GM12878 (cell line): ENCODE results near the gene MRPL42. TPM values are rescaled to one million over a fixed set of nuclear protein-coding genes. Genes with fewer than 3 reads are reported as not detected.

Experiments used
- ATAC-seq: fragments of 200-7000 bp; cut with Tn5 transposase; 3 replicates; pipeline ENCODE4 v1.9.1; 2020; ENCODE audit warnings: mild to moderate bottlenecking, moderate library complexity
- BruUV-seq: library from RNA; stranded (reverse); fragments of 400-500 nt; replicated peaks from 2 replicates; lab custom pipeline; 2021; lab: Mats Ljungman, UMichigan
- CTCF ChIA-PET: fragments of 300-600 bp; sonication (Branson Sonifier 250); formaldehyde crosslinking; extraction: SDS; loops from one replicate; lab custom pipeline; 2021; ENCODE audit warnings: inconsistent platforms; lab: Yijun Ruan, JAX
- POLR2A ChIA-PET: fragments of 350-600 bp; formaldehyde crosslinking; extraction: SDS; loops from one replicate; lab custom pipeline; 2021; ENCODE audit warnings: inconsistent platforms; lab: Charles Lee
- RAD21 ChIA-PET: fragments of 300-600 bp; sonication (Branson Sonifier 250); formaldehyde crosslinking; loops from one replicate; lab custom pipeline; 2023; ENCODE audit warnings: antibody characterized with exemption; ENCODE audit not compliant: unreplicated experiment; lab: Charles Lee
- SMC1A ChIA-PET: fragments of 300-600 bp; sonication (Branson Sonifier 250); formaldehyde crosslinking; loops from one replicate; lab custom pipeline; 2023; ENCODE audit not compliant: unreplicated experiment, uncharacterized antibody; lab: Charles Lee
- DNase-seq: peaks from one replicate; pipeline ENCODE4 v3.0.0-alpha.2; 2011; ENCODE audit warnings: low read depth, low spot score
- FAIRE-seq: peaks from 3 replicates; lab custom pipeline; 2011; peaks lifted over from hg19 to GRCh38; lab: Jason Lieb, UNC
- H2AFZ ChIP-seq: 2 replicates; pipeline ENCODE4 v1.6.0; 2011; ENCODE audit warnings: low read depth, low read length, control low read depth; ENCODE audit not compliant: control insufficient read depth
- H3K27ac ChIP-seq: 2 replicates; pipeline ENCODE4 v1.5.1; 2011; ENCODE audit warnings: control low read depth; ENCODE audit not compliant: control insufficient read depth, insufficient read depth
- H3K27me3 ChIP-seq, 2 experiments: replicated peaks in 1 of 2; 2 replicates each; pipeline versions ENCODE4 v1.6.0 to v1.6.1; 2011; ENCODE audit warnings: low read length in 1 of 2; ENCODE audit not compliant: control insufficient read depth in 2 of 2, insufficient read depth in 2 of 2
- H3K36me3 ChIP-seq, 2 experiments: 2 replicates each; pipeline ENCODE4 v1.5.1; 2011; ENCODE audit warnings: low read length in 1 of 2; ENCODE audit not compliant: control insufficient read depth in 2 of 2, insufficient read depth in 2 of 2
- H3K4me1 ChIP-seq: 2 replicates; pipeline ENCODE4 v1.6.1; 2011; ENCODE audit warnings: mild to moderate bottlenecking, low read length, moderate library complexity, mixed read lengths; ENCODE audit not compliant: control insufficient read depth, insufficient read depth
- H3K4me2 ChIP-seq: 2 replicates; pipeline ENCODE4 v1.6.0; 2011; ENCODE audit warnings: control low read depth; ENCODE audit not compliant: control insufficient read depth, insufficient read depth
- H3K4me3 ChIP-seq: fragments of 200-600 bp; sonication (generic); 2 replicates; pipeline ENCODE4 v1.5.1; 2016
- H3K79me2 ChIP-seq: 2 replicates; pipeline ENCODE4 v1.6.0; 2011; ENCODE audit warnings: low read length; ENCODE audit not compliant: control insufficient read depth, insufficient read depth
- H3K9ac ChIP-seq: 2 replicates; pipeline ENCODE4 v1.8.0; 2011; ENCODE audit warnings: low read length, control low read depth, mixed read lengths; ENCODE audit not compliant: control insufficient read depth, insufficient read depth
- H3K9me3 ChIP-seq: replicated peaks from 3 replicates; pipeline ENCODE4 v1.5.1; 2011; ENCODE audit warnings: mild to moderate bottlenecking, low read length; ENCODE audit not compliant: control insufficient read depth, insufficient read depth
- H4K20me1 ChIP-seq: 2 replicates; pipeline ENCODE4 v1.6.0; 2011; ENCODE audit not compliant: control insufficient read depth, insufficient read depth
- GABPA ChIP-seq: IDR thresholded peaks from 2 replicates; pipeline ENCODE4 v1.6.1; 2014; ENCODE audit warnings: antibody characterized with exemption, low read depth, mild to moderate bottlenecking, inconsistent platforms
- IRF3 ChIP-seq: fragments of 450-650 bp; IDR thresholded peaks from 2 replicates; pipeline ENCODE4 v1.6.1; 2014; ENCODE audit warnings: mild to moderate bottlenecking
- JUND ChIP-seq: IDR thresholded peaks from 2 replicates; pipeline ENCODE4 v1.6.1; 2012; ENCODE audit warnings: low read depth, mild to moderate bottlenecking, low read length, improper control_type of control experiment, moderate library complexity
- MEF2A ChIP-seq: IDR thresholded peaks from 2 replicates; pipeline ENCODE4 v1.6.1; 2011; ENCODE audit warnings: low read depth, mild to moderate bottlenecking, low read length, moderate library complexity; ENCODE audit not compliant: insufficient read depth
- MXI1 ChIP-seq: fragments of 150-350 bp; IDR thresholded peaks from 2 replicates; pipeline ENCODE4 v1.6.1; 2011; ENCODE audit warnings: low read depth, mild to moderate bottlenecking, inconsistent platforms, low read length, improper control_type of control experiment
- NFIC ChIP-seq: IDR thresholded peaks from 2 replicates; pipeline ENCODE4 v1.6.1; 2012; ENCODE audit warnings: low read depth, mild to moderate bottlenecking, inconsistent platforms, low read length, moderate library complexity
- RELA ChIP-seq: fragments of 450-650 bp; IDR thresholded peaks from 2 replicates; pipeline ENCODE4 v1.8.0; 2014; ENCODE audit warnings: borderline replicate concordance; ENCODE audit not compliant: partially characterized antibody
- RELB ChIP-seq: fragments of 450-650 bp; IDR thresholded peaks from 2 replicates; pipeline ENCODE4 v1.6.1; 2017; ENCODE audit warnings: low read depth, mild to moderate bottlenecking, moderate library complexity
- SRF ChIP-seq, 2 experiments: IDR thresholded peaks; 2 replicates each; pipeline ENCODE4 v1.6.1; 2011; ENCODE audit warnings: low read depth in 2 of 2, low read length in 2 of 2, mild to moderate bottlenecking in 1 of 2, moderate library complexity in 1 of 2
- SUPT20H ChIP-seq: IDR thresholded peaks from 2 replicates; pipeline ENCODE4 v1.6.1; 2011; ENCODE audit warnings: low read depth, mild to moderate bottlenecking, low read length, moderate library complexity, borderline replicate concordance; ENCODE audit not compliant: control insufficient read depth
- TAF1 ChIP-seq: IDR thresholded peaks from 2 replicates; pipeline ENCODE4 v1.6.1; 2011; ENCODE audit warnings: mild to moderate bottlenecking, low read depth, low read length, borderline replicate concordance
- USF2 ChIP-seq: IDR thresholded peaks from 2 replicates; pipeline ENCODE4 v1.6.1; 2011; ENCODE audit warnings: low read depth, low read length, improper control_type of control experiment, borderline replicate concordance
- ZBED1 ChIP-seq: IDR thresholded peaks from 2 replicates; pipeline ENCODE4 v1.6.1; 2016; ENCODE audit warnings: borderline replicate concordance
- in situ Hi-C: fragments of 300-500 bp; cut with MboI; formaldehyde crosslinking; loops from 9 replicates; pipeline ENCODE4 v1.14.3; 2018; ENCODE audit warnings: mixed read lengths
- intact Hi-C: fragments of 100-400 bp; cut with micrococcal nuclease; formaldehyde crosslinking; loops from one replicate; pipeline ENCODE4 v1.14.2; 2022; ENCODE audit not compliant: unreplicated experiment
- polyA plus RNA-seq, 11 experiments: library from polyadenylated mRNA; depleted of rRNA in 4 of 11; unstranded in 6 of 11; stranded (reverse) in 5 of 11; fragments of >200 nt; fragmentation: Nextera tagmentation in 4 of 11; fragmentation: Illumina TruSeq in 1 of 11; extraction: Ambion mirVana in 4 of 11; extraction: Trizol in 1 of 11; gene quantifications; 1 replicate in 1 of 11; 2 replicates in 10 of 11; pipeline versions ENCODE4 v1.2.1 to v1.2.3, GENCODE V29; 2011 to 2016; ENCODE audit warnings: inconsistent platforms in 2 of 11, missing spikeins in 2 of 11, low read depth in 1 of 11
- total RNA-seq, 4 experiments: library from RNA; depleted of rRNA in 3 of 4; stranded (reverse); fragments of >200 nt in 3 of 4; fragmentation: Illumina TruSeq in 1 of 4; extraction: Trizol in 1 of 4; gene quantifications; 2 replicates each; pipeline versions ENCODE4 v1.2.1 to v1.2.3, GENCODE V29; 2013 to 2021

The MRPL42 gene
- total and polyA plus RNA-seq, 10 of the 15 experiments (the other 5 are each of a cell fraction or from before 2014, with no cell fraction given) = 65.1 to 427 (median 126) TPM

GRCh38 chr12:93476555-93476954 is 9.2 kb downstream of the MRPL42 start:
- Histone ChIP-seq H3K4me3 (no peak overlapping the region), H3K9me3 (no peaks in the 10 kb centered on the region), H3K36me3 (peaks cover 2 to 21% of the 10 kb centered on the region in 2 experiments), H3K9ac (no peak overlapping the region), H3K27ac (no peak overlapping the region), H3K27me3 (no peaks in the 10 kb centered on the region), H3K79me2 (peaks cover 1% of the 10 kb centered on the region), H3K4me1 (no peaks in the 10 kb centered on the region), H3K4me2 (no peak overlapping the region), H4K20me1 (no peaks in the 10 kb centered on the region), H2AFZ (no peak overlapping the region)
- ChIA-PET POLR2A (no interaction called here), SMC1A (interaction anchor here (0.7 to 1.5 kb wide), 5 partner anchors 11 to 624 kb away, joined by 3 to 6 read pairs (median 3); no protein-coding TSS in a partner anchor), CTCF (interaction anchor here (1.1 to 1.5 kb wide), 4 partner anchors 9 to 57 kb away, joined by 3 to 7 read pairs (median 4); partner anchors contain the start of gene MRPL42), RAD21 (interaction anchor here (0.6 kb wide), 2 partner anchors 324 to 1711 kb away, joined by 3 to 4 read pairs; no protein-coding TSS in a partner anchor)
- intact Hi-C loops = no loop called here
- ATAC-seq (no peak), DNase-seq (no peak), FAIRE-seq (no peak)
- in situ Hi-C loops = no loop called here
- no TSS peak for BruUV-seq
- TF ChIP-seq USF2 (no peak), SRF (IDR thresholded peaks at IDR 0.05; ENCODE audit: low read depth in 2 of 2, low read length in 2 of 2) (no peak), ZBED1 (no peak), JUND (no peak), IRF3 (no peak), RELA (no peak), SUPT20H (no peak), MXI1 (no peak), TAF1 (no peak), RELB (no peak), GABPA (no peak), NFIC (no peak), MEF2A (no peak)
